ENCODE measurements around the gene OPRD1. TPM values are rescaled to one million over a fixed set of nuclear protein-coding genes. Genes with fewer than 3 reads are reported as not detected.
"Not testable (repeated sequence)": the region's sequence is repeated elsewhere in the genome, so short reads cannot be mapped to it uniquely, and the experiment has no call there.

Gene OPRD1
- total RNA-seq, 2 experiments from 2014 or later = not detected

GRCh38 chr1:28848416-28848815 lies 36.4 kb downstream of the OPRD1 start:
- no peak for TF ChIP-seq EZH2phosphoT487 (IDR thresholded peaks at IDR 0.05; ENCODE audit: borderline replicate concordance, low read depth, low read length)
- TF ChIP-seq, protein P1, sequence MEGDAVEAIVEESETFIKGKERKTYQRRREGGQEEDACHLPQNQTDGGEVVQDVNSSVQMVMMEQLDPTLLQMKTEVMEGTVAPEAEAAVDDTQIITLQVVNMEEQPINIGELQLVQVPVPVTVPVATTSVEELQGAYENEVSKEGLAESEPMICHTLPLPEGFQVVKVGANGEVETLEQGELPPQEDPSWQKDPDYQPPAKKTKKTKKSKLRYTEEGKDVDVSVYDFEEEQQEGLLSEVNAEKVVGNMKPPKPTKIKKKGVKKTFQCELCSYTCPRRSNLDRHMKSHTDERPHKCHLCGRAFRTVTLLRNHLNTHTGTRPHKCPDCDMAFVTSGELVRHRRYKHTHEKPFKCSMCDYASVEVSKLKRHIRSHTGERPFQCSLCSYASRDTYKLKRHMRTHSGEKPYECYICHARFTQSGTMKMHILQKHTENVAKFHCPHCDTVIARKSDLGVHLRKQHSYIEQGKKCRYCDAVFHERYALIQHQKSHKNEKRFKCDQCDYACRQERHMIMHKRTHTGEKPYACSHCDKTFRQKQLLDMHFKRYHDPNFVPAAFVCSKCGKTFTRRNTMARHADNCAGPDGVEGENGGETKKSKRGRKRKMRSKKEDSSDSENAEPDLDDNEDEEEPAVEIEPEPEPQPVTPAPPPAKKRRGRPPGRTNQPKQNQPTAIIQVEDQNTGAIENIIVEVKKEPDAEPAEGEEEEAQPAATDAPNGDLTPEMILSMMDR (conservative IDR thresholded peaks at IDR 0.05; ENCODE audit: low read length) = no peak
- POLR2A ChIA-PET = no interaction called here
- Histone ChIP-seq H3K4me3 (ENCODE audit: low read depth, low read length, poor library complexity, severe bottlenecking) (no peak overlapping the region), H3K4me2 (ENCODE audit: low read length) (no peak overlapping the region), H4K20me1 (ENCODE audit: insufficient read depth, low read length) (no peaks in the 10 kb centered on the region), H3K27ac (ENCODE audit: low read depth, low read length, poor library complexity, severe bottlenecking) (no peak overlapping the region), H2AFZ (ENCODE audit: low read length) (no peak overlapping the region), H3K4me1 (ENCODE audit: insufficient read depth, low read length, poor library complexity, severe bottlenecking) (peaks cover 3% of the 10 kb centered on the region), H3K9me2 (ENCODE audit: insufficient read depth, low read length) (no peaks in the 10 kb centered on the region), H3K9me3 (ENCODE audit: low read length) (no peaks in the 10 kb centered on the region), H3K36me3 (ENCODE audit: insufficient read depth, low read length) (no peaks in the 10 kb centered on the region), H3K79me2 (ENCODE audit: insufficient read depth, low read depth, low read length) (no peaks in the 10 kb centered on the region)
- intact Hi-C loops (cut with micrococcal nuclease; ENCODE audit: unreplicated experiment) = no loop called here
- no TSS peak for BruUV-seq (replicated peaks)
- DNase-seq (ENCODE audit: low spot score) = no peak
- CTCF ChIA-PET (ENCODE audit: unreplicated experiment) = no interaction called here

DNA sequence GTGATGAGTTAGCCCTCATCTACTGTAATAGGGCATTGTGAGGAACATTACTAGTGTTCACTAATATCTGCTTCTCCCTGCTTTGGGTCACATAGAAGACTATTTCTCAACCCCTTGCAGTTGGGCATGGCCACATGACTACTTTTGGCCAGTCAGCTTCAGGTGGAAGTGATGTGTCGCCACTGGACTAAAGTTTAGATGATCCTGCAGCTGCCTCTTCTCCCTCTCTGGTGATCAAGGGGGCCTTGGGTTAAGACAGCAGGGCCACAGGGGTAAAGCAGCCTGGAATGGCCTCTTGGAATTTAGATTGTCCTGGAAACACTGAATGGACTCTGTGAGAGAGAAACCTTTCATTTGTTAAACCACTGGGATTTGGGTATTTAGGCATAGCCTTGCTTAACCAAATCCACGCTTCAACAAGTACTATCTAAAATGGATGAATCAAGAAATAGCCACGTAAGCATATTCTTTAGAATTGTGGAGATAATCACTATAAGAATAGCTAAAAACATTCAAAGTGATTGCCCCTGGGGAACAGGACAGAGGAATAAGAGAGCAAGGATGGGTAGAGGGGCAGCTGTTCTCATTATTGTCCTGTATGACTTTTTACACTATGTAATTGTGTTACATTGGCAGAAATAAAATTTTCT lies 41.2 kb downstream of the OPRD1 start:
- no peaks in the 10 kb centered on the region for H4K20me1 ChIP-seq (ENCODE audit: insufficient read depth, low read length)
- DNase-seq (ENCODE audit: low spot score) = no peak
- no TSS peak for BruUV-seq (replicated peaks)
- H3K4me2 ChIP-seq (ENCODE audit: low read length) = no peak overlapping the region
- no peaks in the 10 kb centered on the region for H3K9me3 ChIP-seq (ENCODE audit: low read length)
- H3K79me2 ChIP-seq (ENCODE audit: insufficient read depth, low read depth, low read length) = no peaks in the 10 kb centered on the region
- no peaks in the 10 kb centered on the region for H3K9me2 ChIP-seq (ENCODE audit: insufficient read depth, low read length)
- CTCF ChIA-PET (ENCODE audit: unreplicated experiment) = no interaction called here
- H3K36me3 ChIP-seq (ENCODE audit: insufficient read depth, low read length) = no peaks in the 10 kb centered on the region
- H3K4me3 ChIP-seq (ENCODE audit: low read depth, low read length, poor library complexity, severe bottlenecking) = no peak overlapping the region
- no peaks in the 10 kb centered on the region for H3K4me1 ChIP-seq (ENCODE audit: insufficient read depth, low read length, poor library complexity, severe bottlenecking)
- no peak overlapping the region for H2AFZ ChIP-seq (ENCODE audit: low read length)
- intact Hi-C loops (cut with micrococcal nuclease; ENCODE audit: unreplicated experiment) = no loop called here
- POLR2A ChIA-PET = interaction anchor here (0.7 kb wide), 1 partner anchor 167 kb away, joined by 4 read pairs; no protein-coding TSS in a partner anchor
- TF ChIP-seq EZH2phosphoT487 (IDR thresholded peaks at IDR 0.05; ENCODE audit: borderline replicate concordance, low read depth, low read length) = no peak
- TF ChIP-seq, protein P1 (conservative IDR thresholded peaks at IDR 0.05; ENCODE audit: low read length) = no peak
- no peak overlapping the region for H3K27ac ChIP-seq (ENCODE audit: low read depth, low read length, poor library complexity, severe bottlenecking)

DNA sequence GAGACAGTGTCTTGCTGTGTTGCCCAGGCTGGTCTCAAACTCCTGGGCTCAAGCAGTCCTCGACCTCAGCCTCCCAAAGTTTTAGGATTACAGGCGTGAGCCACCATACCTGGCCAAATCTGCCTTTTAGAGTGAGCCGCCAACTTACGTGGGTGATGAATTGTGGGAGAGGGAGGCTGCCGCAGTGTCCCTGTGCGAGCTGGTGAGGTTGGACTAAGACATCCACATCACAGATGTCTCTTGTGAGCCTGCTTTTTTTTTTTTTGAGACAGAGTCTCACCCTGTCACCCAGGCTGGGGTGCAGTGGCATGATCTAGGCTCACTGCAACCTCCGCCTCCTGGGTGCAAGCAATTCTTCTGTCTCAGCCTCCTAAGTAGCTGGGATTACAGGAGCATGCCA lies 42.4 kb downstream of the OPRD1 start:
- intact Hi-C loops (cut with micrococcal nuclease; ENCODE audit: unreplicated experiment); H3K4me1 ChIP-seq (ENCODE audit: insufficient read depth, low read length, poor library complexity, severe bottlenecking); H3K27ac ChIP-seq (ENCODE audit: low read depth, low read length, poor library complexity, severe bottlenecking); H4K20me1 ChIP-seq (ENCODE audit: insufficient read depth, low read length); H3K4me3 ChIP-seq (ENCODE audit: low read depth, low read length, poor library complexity, severe bottlenecking); H3K79me2 ChIP-seq (ENCODE audit: insufficient read depth, low read depth, low read length); CTCF ChIA-PET (ENCODE audit: unreplicated experiment); H3K9me2 ChIP-seq (ENCODE audit: insufficient read depth, low read length); BruUV-seq (replicated peaks); H2AFZ ChIP-seq (ENCODE audit: low read length); H3K4me2 ChIP-seq (ENCODE audit: low read length); POLR2A ChIA-PET; DNase-seq (ENCODE audit: low spot score); H3K9me3 ChIP-seq (ENCODE audit: low read length); H3K36me3 ChIP-seq (ENCODE audit: insufficient read depth, low read length): not testable (repeated sequence)

All from OCI-LY7 (cell line).